A549 (cell line): Measurements from ENCODE around the gene OTOP2.

ENCODE experiments used
- CBX2 ChIP-seq: fragments of 200-600 bp; sonication (generic); IDR thresholded peaks from 2 replicates; pipeline ENCODE4 v1.6.1; 2016; ENCODE audit warnings: low read depth, mild to moderate bottlenecking, borderline replicate concordance
- POLR2A ChIP-seq: IDR thresholded peaks from 2 replicates; pipeline ENCODE4 v1.6.1; 2012; ENCODE audit warnings: mild to moderate bottlenecking, low read length
- TF ChIP-seq, protein P1 (sequence below): fragments of 450-650 bp; IDR thresholded peaks from 2 replicates; pipeline ENCODE4 v1.6.1; 2014; ENCODE audit warnings: antibody characterized with exemption
- TF ChIP-seq, protein P2 (sequence below): fragments of 200-600 bp; sonication (generic); IDR thresholded peaks from 2 replicates; pipeline ENCODE4 v1.6.1; 2016; ENCODE audit warnings: antibody characterized with exemption, mild to moderate bottlenecking, moderate library complexity

DNA sequence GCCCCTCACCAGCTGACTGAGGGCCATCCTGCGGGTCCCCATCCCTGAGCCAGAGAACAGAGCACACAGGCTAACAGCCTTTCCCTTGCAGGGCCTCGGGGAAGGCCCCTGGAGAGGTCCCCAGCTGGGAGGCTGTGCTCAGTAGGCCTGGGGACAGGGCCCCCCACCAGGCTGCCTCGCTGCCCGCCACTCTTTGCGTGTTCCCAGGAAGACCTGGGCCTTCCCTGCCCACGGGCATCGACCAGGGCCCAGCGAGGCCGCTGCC is 47.7 kb downstream of the OTOP2 start:
- no peak for TF ChIP-seq POLR2A
- TF ChIP-seq, protein P1, sequence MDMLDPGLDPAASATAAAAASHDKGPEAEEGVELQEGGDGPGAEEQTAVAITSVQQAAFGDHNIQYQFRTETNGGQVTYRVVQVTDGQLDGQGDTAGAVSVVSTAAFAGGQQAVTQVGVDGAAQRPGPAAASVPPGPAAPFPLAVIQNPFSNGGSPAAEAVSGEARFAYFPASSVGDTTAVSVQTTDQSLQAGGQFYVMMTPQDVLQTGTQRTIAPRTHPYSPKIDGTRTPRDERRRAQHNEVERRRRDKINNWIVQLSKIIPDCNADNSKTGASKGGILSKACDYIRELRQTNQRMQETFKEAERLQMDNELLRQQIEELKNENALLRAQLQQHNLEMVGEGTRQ: no peak
- TF ChIP-seq CBX2: no peak
- TF ChIP-seq, protein P2, sequence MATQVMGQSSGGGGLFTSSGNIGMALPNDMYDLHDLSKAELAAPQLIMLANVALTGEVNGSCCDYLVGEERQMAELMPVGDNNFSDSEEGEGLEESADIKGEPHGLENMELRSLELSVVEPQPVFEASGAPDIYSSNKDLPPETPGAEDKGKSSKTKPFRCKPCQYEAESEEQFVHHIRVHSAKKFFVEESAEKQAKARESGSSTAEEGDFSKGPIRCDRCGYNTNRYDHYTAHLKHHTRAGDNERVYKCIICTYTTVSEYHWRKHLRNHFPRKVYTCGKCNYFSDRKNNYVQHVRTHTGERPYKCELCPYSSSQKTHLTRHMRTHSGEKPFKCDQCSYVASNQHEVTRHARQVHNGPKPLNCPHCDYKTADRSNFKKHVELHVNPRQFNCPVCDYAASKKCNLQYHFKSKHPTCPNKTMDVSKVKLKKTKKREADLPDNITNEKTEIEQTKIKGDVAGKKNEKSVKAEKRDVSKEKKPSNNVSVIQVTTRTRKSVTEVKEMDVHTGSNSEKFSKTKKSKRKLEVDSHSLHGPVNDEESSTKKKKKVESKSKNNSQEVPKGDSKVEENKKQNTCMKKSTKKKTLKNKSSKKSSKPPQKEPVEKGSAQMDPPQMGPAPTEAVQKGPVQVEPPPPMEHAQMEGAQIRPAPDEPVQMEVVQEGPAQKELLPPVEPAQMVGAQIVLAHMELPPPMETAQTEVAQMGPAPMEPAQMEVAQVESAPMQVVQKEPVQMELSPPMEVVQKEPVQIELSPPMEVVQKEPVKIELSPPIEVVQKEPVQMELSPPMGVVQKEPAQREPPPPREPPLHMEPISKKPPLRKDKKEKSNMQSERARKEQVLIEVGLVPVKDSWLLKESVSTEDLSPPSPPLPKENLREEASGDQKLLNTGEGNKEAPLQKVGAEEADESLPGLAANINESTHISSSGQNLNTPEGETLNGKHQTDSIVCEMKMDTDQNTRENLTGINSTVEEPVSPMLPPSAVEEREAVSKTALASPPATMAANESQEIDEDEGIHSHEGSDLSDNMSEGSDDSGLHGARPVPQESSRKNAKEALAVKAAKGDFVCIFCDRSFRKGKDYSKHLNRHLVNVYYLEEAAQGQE: no peak
